Measurements from ENCODE around the gene RGPD3.
"Not testable (repeated sequence)": the region's sequence is repeated elsewhere in the genome, so short reads cannot be mapped to it uniquely, and the experiment has no call there.

GRCh38 chr2:106504192-106504591, 36.0 kb upstream of the RGPD3 start:
- not testable (repeated sequence) for TF ChIP-seq CTCF (IDR thresholded peaks at IDR 0.05; ENCODE audit: poor library complexity); EZH2 (IDR thresholded peaks at IDR 0.05; ENCODE audit: borderline replicate concordance); EZH2phosphoT487 (IDR thresholded peaks at IDR 0.05; ENCODE audit: low read depth, severe bottlenecking, unreplicated experiment)
